Measurements from ENCODE around the gene ASCL1. TPM values are rescaled to one million over a fixed set of nuclear protein-coding genes. Genes with fewer than 3 reads are reported as not detected.

Gene ASCL1
- total RNA-seq, 2 experiments from 2014 or later, result not detected

DNA sequence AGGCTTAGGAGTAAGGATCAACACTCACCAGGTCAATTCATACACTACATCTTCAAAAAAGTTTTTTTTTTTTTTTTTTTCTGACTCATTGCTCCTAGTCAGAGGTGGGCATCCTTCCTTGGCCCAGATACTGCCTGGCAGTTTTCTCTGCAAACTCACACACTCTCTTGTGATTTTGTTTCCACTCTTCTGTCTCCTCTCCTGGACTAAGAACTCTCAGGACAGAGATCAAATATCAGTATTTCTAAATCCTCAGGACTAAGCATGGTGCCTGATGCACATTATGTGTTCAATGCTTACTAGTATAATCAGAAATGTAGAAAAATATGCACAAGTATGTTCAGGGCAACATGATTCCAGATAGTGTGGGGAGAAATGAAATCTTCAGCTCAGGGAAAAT lies 30.3 kb upstream of the ASCL1 start:
- Histone ChIP-seq H3K4me1 (ENCODE audit: insufficient read depth, low read length) (no peaks in the 10 kb centered on the region), H3K4me3 (ENCODE audit: low read length) (no peak overlapping the region), H3K27ac (ENCODE audit: low read depth in 1 of 2, low read length in 2 of 2) (no peak overlapping the region), H3K9me3 (ENCODE audit: control insufficient read depth in 1 of 2, insufficient read depth in 1 of 2, low read length in 2 of 2) (no peaks in the 10 kb centered on the region), H3K27me3 (ENCODE audit: control insufficient read depth in 1 of 2, insufficient read depth in 2 of 2, low read length in 2 of 2) (no peaks in the 10 kb centered on the region), H3K36me3 (ENCODE audit: insufficient read depth, low read length) (no peaks in the 10 kb centered on the region)
- DNase-seq, result no peak
- H3K27ac Mint-ChIP-seq, result no peak overlapping the region
- TF ChIP-seq, protein P1, sequence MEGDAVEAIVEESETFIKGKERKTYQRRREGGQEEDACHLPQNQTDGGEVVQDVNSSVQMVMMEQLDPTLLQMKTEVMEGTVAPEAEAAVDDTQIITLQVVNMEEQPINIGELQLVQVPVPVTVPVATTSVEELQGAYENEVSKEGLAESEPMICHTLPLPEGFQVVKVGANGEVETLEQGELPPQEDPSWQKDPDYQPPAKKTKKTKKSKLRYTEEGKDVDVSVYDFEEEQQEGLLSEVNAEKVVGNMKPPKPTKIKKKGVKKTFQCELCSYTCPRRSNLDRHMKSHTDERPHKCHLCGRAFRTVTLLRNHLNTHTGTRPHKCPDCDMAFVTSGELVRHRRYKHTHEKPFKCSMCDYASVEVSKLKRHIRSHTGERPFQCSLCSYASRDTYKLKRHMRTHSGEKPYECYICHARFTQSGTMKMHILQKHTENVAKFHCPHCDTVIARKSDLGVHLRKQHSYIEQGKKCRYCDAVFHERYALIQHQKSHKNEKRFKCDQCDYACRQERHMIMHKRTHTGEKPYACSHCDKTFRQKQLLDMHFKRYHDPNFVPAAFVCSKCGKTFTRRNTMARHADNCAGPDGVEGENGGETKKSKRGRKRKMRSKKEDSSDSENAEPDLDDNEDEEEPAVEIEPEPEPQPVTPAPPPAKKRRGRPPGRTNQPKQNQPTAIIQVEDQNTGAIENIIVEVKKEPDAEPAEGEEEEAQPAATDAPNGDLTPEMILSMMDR (IDR thresholded peaks at IDR 0.05), result no peak
- peaks cover 38% of the 10 kb centered on the region for H3K27me3 Mint-ChIP-seq
- intact Hi-C loops (cut with DNase I, micrococcal nuclease), result no loop called here
- no peaks in the 10 kb centered on the region for H3K36me3 Mint-ChIP-seq (ENCODE audit: low read depth)
- H3K9me3 Mint-ChIP-seq, result no peaks in the 10 kb centered on the region
- H3K4me1 Mint-ChIP-seq (ENCODE audit: low read depth), result no peaks in the 10 kb centered on the region
- no peak for ATAC-seq (ENCODE audit: poor library complexity)
- CTCF ChIA-PET, result no interaction called here
- POLR2A ChIA-PET, result no interaction called here
- H3K4me3 Mint-ChIP-seq, result no peak overlapping the region

DNA sequence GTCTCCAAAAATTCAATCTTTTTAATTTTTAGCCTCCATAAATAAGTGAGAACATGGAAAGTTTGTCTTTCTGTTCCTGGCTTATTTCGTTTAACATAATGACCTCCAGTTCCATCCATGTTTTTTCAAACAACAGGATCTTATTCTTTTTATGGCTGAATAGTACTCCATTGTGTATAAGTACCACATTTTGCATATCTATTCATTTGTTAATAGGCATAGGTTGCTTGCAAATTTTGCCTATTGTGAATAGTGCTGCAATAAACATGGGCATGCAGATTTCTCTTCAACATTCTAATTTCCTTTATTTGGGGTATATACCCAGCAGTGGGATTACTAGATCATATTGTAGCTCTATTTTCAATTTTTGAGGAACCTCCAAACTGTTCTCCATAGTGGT lies 24.3 kb upstream of the ASCL1 start:
- H3K9me3 Mint-ChIP-seq, result no peaks in the 10 kb centered on the region
- H3K9me3 ChIP-seq (ENCODE audit: control insufficient read depth in 1 of 2, insufficient read depth in 1 of 2, low read length in 2 of 2), result no peaks in the 10 kb centered on the region
- peaks cover 30% of the 10 kb centered on the region for H3K27me3 Mint-ChIP-seq
- intact Hi-C loops (cut with DNase I, micrococcal nuclease), result no loop called here
- no peaks in the 10 kb centered on the region for H3K4me1 Mint-ChIP-seq (ENCODE audit: low read depth)
- DNase-seq (no peak), ATAC-seq (ENCODE audit: poor library complexity) (no peak)
- H3K27ac Mint-ChIP-seq, result no peak overlapping the region
- POLR2A ChIA-PET, result no interaction called here
- no peaks in the 10 kb centered on the region for H3K36me3 ChIP-seq (ENCODE audit: insufficient read depth, low read length)
- no peaks in the 10 kb centered on the region for H3K4me1 ChIP-seq (ENCODE audit: insufficient read depth, low read length)
- peaks cover 0 to 6% of the 10 kb centered on the region in 2 experiments for H3K27me3 ChIP-seq (ENCODE audit: control insufficient read depth in 1 of 2, insufficient read depth in 2 of 2, low read length in 2 of 2)
- no peaks in the 10 kb centered on the region for H3K36me3 Mint-ChIP-seq (ENCODE audit: low read depth)
- H3K4me3 Mint-ChIP-seq, result no peak overlapping the region
- H3K27ac ChIP-seq (ENCODE audit: low read depth in 1 of 2, low read length in 2 of 2), result no peak overlapping the region
- CTCF ChIA-PET, result no interaction called here
- no peak overlapping the region for H3K4me3 ChIP-seq (ENCODE audit: low read length)
- TF ChIP-seq, protein P1 (IDR thresholded peaks at IDR 0.05), result no peak

DNA sequence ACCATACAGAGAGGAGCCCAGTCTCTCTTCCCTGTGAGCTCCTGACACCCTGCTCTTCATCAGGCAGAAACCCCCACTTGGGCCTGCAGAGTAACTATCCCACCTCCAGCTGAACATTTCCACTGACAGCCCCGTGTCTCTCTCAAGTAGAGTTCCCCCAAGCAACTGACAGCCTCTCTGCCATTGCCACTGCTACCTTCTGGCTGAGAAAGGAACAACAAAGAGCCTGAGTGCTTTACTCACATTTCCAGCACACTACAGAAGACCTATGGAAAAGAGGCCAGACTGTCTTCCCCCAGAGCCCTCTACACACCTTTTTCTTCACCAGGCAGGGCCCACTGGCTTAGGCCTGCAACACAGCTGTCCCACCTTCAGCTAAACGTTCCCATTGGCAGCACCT lies 18.4 kb upstream of the ASCL1 start:
- no peak overlapping the region for H3K4me3 ChIP-seq (ENCODE audit: low read length)
- peaks cover 0 to 17% of the 10 kb centered on the region in 2 experiments for H3K27me3 ChIP-seq (ENCODE audit: control insufficient read depth in 1 of 2, insufficient read depth in 2 of 2, low read length in 2 of 2)
- TF ChIP-seq, protein P1 (IDR thresholded peaks at IDR 0.05), result no peak
- ChIA-PET CTCF (no interaction called here), POLR2A (no interaction called here)
- intact Hi-C loops (cut with DNase I, micrococcal nuclease), result no loop called here
- no peak overlapping the region for H3K27ac ChIP-seq (ENCODE audit: low read depth in 1 of 2, low read length in 2 of 2)
- no peaks in the 10 kb centered on the region for H3K36me3 ChIP-seq (ENCODE audit: insufficient read depth, low read length)
- Mint-ChIP-seq H3K27ac (no peak overlapping the region), H3K4me1 (ENCODE audit: low read depth) (no peaks in the 10 kb centered on the region), H3K36me3 (ENCODE audit: low read depth) (no peaks in the 10 kb centered on the region), H3K9me3 (no peaks in the 10 kb centered on the region), H3K27me3 (peaks cover 35% of the 10 kb centered on the region), H3K4me3 (no peak overlapping the region)
- ATAC-seq (ENCODE audit: poor library complexity) (no peak), DNase-seq (no peak)
- no peaks in the 10 kb centered on the region for H3K4me1 ChIP-seq (ENCODE audit: insufficient read depth, low read length)
- H3K9me3 ChIP-seq (ENCODE audit: control insufficient read depth in 1 of 2, insufficient read depth in 1 of 2, low read length in 2 of 2), result peaks cover 4 to 9% of the 10 kb centered on the region in 2 experiments
